ENCODE results near the gene SPSB3.
A peak's percentile ranks its signal among the peaks of the same experiment; 100 is the strongest.

DNA sequence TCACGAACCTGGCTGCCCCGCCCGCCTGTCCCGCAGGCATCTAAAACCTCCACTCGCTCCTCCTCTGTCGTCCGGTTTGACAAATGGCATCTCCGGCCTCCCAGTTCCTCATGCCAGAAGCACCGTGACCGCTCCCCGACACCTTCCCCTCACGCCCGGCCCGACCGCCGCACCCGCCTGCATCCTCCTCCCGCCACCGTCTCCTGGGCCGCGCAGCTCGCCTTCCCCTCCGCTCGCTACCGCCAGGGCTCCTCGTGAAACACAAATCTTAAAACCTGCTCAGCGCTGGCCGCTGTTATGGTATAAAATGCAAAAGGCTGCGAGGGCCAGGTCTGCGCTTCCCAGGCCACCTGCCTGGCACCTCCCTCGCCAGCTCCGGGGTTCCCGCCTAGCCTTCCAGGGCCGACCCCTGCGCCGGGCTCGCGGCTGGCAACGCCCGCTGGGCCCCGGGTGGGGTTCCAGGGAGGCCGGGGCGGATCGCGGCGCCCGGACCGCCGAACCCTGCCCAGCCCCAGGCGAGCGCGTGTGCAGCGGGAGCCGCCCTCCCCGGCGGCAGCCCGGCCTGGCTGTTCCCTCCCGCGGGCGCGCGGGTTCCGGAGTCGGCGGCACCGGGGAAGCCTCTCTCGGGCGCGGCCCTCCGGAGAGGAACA lies 488 bp downstream of the SPSB3 start:
- TF ChIP-seq, protein P1, sequence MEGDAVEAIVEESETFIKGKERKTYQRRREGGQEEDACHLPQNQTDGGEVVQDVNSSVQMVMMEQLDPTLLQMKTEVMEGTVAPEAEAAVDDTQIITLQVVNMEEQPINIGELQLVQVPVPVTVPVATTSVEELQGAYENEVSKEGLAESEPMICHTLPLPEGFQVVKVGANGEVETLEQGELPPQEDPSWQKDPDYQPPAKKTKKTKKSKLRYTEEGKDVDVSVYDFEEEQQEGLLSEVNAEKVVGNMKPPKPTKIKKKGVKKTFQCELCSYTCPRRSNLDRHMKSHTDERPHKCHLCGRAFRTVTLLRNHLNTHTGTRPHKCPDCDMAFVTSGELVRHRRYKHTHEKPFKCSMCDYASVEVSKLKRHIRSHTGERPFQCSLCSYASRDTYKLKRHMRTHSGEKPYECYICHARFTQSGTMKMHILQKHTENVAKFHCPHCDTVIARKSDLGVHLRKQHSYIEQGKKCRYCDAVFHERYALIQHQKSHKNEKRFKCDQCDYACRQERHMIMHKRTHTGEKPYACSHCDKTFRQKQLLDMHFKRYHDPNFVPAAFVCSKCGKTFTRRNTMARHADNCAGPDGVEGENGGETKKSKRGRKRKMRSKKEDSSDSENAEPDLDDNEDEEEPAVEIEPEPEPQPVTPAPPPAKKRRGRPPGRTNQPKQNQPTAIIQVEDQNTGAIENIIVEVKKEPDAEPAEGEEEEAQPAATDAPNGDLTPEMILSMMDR (IDR thresholded peaks at IDR 0.05): peak in 3 of 6 experiments; percentile 9 to 24 (median 10)
- TF ChIP-seq POLR2A (IDR thresholded peaks at IDR 0.05): no peak

All from Peyer's patch (tissue), 4 donors.